HG03108 (cell line): ENCODE data around the gene CCL4L2.
"Not testable (repeated sequence)": the region's sequence is repeated elsewhere in the genome, so short reads cannot be mapped to it uniquely, and the experiment has no call there.

Experiments used
- ATAC-seq: cut with Tn5 transposase; IDR thresholded peaks from one replicate; pipeline ENCODE4 v1.9.1; 2021; ENCODE audit warnings: moderate library complexity; ENCODE audit not compliant: unreplicated experiment

Gene CCL4L2

GRCh38 chr17:36194832-36195433 is 15.9 kb upstream of the CCL4L2 start:
- ATAC-seq: not testable (repeated sequence)

GRCh38 chr17:36195434-36196130 is 15.3 kb upstream of the CCL4L2 start:
- ATAC-seq: no peak

GRCh38 chr17:36196131-36196486 is 14.8 kb upstream of the CCL4L2 start:
- ATAC-seq: no peak

- ATAC-seq: peak; percentile 12
Observed at GRCh38 chr17:36197387-36197703, 13.5 kb upstream of the CCL4L2 start.

- peak; percentile 25 for ATAC-seq
Observed at GRCh38 chr17:36198831-36199465, 11.9 kb upstream of the CCL4L2 start.

- ATAC-seq: not testable (repeated sequence)
Observed at GRCh38 chr17:36201102-36201501, 9.8 kb upstream of the CCL4L2 start.

- ATAC-seq: peak; percentile 19
Observed at GRCh38 chr17:36201506-36201905, 9.4 kb upstream of the CCL4L2 start.

GRCh38 chr17:36203335-36203734 is 7.5 kb upstream of the CCL4L2 start:
- no peak for ATAC-seq

GRCh38 chr17:36204724-36205500 is 6.0 kb upstream of the CCL4L2 start:
- ATAC-seq: no peak

- ATAC-seq: peak; percentile 32
Observed at GRCh38 chr17:36205637-36206485, 5.0 kb upstream of the CCL4L2 start.

- not testable (repeated sequence) for ATAC-seq
Observed at GRCh38 chr17:36206486-36206821, 4.4 kb upstream of the CCL4L2 start.

GRCh38 chr17:36207383-36207782 is 3.5 kb upstream of the CCL4L2 start:
- not testable (repeated sequence) for ATAC-seq

GRCh38 chr17:36209575-36209974 is 1.3 kb upstream of the CCL4L2 start:
- ATAC-seq: no peak

- ATAC-seq: not testable (repeated sequence)
Observed at GRCh38 chr17:36211484-36212271, 815 bp downstream of the CCL4L2 start.

GRCh38 chr17:36212272-36212605 is 1.4 kb downstream of the CCL4L2 start:
- ATAC-seq: no peak

GRCh38 chr17:36212966-36213365 is 2.1 kb downstream of the CCL4L2 start:
- no peak for ATAC-seq

GRCh38 chr17:36213695-36214094 is 2.8 kb downstream of the CCL4L2 start:
- ATAC-seq: no peak

GRCh38 chr17:36214918-36215317 is 4.1 kb downstream of the CCL4L2 start:
- no peak for ATAC-seq

GRCh38 chr17:36215406-36216308 is 4.8 kb downstream of the CCL4L2 start:
- not testable (repeated sequence) for ATAC-seq
